HG03039 (cell line): Measurements from ENCODE around the gene CD86.
A peak's percentile ranks its signal among the peaks of the same experiment; 100 is the strongest.

Experiments
- ATAC-seq: cut with Tn5 transposase; IDR thresholded peaks from one replicate; pipeline ENCODE4 v1.9.1; 2021; ENCODE audit warnings: mild to moderate bottlenecking, moderate library complexity; ENCODE audit not compliant: unreplicated experiment

CD86 gene

DNA sequence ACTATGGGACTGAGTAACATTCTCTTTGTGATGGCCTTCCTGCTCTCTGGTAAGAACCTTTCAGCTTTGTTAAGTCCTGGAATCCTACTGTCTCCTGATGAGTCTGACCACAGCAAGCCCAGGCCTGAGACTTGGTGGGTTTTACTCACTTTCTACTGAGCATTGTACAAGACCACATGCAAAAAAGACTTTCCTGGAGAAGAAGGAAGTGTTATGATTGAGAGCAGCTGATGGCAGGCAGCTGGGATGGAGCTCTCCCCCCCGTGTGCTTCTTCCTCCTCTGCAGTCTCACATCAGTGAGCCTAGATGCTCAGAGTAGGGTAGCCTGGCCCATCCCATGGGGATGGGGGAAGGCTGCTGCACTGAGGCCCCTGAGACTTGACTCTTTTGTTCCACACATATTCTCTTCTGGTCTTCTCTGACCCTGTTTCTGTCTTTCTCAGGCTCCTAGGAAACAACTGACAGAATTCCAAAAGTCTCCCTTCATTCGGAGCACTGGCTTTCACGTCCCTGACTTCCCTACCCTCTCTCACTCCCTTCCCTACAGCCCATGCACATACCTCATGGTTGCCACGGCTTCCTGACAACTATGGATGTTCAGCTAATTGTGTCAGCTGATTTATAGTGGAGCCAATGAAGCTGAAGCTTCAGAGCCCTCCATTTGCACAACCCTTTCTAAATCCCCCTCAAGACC, 36.6 kb downstream of the CD86 start:
- ATAC-seq = peak; percentile 49

DNA sequence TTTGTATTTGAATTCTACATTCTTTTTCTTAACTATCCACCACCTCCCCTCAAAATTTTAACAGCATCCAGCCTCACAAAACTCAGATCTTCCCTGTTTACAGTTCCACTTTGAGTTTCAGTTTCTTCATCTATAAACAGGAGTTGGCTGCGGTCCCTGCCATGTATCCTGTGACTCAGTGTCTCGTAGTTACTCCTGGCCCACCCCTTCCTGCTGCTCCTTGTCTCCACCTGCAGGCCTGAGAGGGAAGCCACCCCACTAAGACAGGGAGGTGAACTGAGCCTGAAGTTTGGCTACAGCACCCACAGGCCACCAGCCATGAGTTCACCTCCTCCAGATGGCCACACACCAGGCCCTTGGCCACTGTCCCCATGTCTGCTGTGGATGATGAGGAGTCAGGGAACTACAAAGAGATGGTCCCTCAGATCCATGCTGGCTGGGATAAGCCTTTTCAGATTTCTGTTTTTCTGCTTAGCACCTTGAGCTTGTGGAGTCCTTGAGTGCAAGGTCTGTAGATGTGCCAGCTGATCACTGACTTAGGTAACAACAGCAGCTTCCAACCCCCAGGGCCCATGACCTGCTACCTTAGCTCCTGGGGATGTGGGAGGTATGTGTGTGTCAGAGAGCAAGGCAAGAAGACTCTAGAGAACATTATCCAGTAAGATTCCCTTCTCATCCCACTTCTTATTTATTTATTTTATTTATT, 37.5 kb downstream of the CD86 start:
- ATAC-seq = no peak

DNA sequence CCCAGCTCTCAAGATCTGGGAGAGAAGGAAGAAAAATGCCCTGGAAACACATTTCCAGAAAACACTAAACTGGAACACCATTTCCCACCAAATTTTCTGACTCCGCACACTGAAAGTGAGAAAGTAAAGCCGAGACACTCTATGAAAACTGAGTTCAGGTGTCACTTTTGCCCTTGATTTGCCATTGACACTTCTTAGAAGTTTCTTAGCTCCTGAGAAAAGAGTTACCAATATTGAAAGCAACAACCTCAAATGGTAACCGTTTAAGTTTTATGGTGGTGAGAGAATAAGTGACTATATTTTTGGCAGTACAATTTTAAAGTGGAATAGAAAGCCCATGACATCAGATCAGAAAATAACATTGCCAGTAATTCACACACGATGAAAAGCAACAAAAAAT, 39.0 kb downstream of the CD86 start:
- ATAC-seq = no peak

GRCh38 chr3:122094693-122095092, 39.5 kb downstream of the CD86 start:
- ATAC-seq = no peak

- no peak for ATAC-seq
These were observed 42.0 kb downstream of the CD86 start for GRCh38 chr3:122097141-122097540.

DNA sequence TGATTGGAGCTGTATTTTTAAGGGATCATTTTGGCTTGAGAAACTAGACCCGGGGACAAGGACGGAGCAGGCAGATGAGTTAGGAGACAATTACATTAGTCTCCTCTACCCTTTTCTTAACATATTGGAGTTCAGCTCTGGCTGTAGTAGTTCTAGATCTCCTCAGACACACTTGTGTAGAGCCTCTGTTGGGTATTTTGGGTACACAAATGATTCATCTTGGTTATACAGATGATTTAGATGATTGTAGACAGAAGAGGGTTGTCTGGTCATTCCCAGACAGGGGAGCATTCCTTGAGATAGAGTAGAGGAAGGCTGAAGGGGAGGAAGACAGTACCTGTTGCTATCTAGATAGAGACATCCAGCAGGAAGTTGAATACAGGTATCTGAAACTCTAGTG, 43.4 kb downstream of the CD86 start:
- ATAC-seq = no peak

- ATAC-seq = no peak
These were observed 44.1 kb downstream of the CD86 start for GRCh38 chr3:122099255-122099654.

DNA sequence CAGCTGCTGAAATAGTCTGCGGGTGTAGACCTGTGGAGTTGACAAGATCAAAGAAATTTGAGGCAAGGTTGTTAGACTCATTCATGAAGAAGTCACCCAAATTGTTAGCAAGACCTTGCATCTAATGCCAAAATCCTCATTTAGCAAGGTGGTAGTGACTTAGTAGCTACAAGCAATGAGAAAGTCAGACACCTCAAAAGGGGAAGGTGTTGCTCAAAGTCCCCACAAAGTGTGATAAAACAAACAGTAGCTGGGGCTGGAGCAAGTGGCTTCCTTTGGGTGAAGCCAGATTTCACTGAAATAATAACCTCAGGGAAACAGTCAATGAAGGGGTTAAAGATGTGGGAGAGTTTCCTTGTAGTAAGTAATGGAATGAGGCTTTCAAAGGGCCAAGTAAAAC, 44.9 kb downstream of the CD86 start:
- no peak for ATAC-seq

DNA sequence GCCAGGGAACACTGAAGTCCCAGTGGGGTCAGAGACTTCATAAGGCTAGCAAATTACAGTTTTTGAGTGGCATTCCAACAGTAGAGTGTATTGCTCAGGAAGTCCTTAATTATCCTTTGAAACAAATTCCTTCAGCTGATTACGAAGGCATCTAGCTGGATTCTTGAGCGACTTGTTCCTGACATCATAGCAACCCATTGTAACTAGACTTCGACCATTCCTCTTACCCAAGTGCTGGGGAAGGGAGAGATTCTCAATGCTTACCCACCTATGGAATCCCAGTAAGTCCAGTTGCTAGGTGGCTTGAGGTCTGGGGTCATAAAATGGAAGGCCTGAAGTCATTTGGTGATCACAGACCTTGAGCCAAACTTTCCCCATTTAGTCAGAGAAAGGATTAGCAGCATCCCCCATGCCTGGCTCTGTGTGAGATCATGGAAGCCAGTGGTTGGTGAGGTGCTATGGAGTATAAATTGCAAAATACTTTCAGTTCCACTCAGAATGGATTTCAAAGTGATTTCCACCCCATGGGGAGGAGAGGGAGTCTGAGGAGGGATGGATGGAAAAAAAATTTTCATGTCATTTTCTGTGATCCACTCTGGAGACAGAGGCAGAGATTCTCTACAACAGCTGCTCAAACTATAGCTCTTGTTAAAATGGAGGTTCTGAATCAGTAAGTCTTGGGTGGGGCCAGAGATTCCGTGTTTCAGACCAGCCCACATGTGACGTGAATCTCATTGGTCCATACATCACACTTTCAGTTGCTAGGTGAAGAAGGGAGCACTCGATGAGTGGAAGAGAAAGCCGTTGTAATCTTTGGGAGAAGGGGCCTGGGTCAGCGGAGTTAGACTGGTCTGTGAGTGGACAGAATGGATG, 45.7 kb downstream of the CD86 start:
- peak; percentile 30 for ATAC-seq

DNA sequence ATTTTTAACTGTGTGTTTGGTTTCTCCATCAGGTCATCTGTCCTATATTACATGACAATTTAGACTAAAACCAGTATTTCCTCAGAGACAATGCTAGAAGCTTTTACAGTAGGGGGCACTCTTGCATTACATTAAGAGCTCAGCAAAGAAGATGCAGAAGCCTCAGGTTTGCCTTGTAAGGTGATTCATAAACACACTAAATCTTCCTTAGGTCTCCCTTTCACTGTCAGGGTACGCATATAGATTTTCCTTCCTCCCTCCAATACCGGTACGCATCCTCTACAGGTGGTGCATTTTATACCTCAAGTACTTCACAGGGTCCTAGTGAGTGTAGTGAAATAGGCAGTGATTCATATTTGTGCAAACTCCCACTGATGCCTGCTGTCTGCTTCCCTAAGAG, 46.5 kb downstream of the CD86 start:
- no peak for ATAC-seq

DNA sequence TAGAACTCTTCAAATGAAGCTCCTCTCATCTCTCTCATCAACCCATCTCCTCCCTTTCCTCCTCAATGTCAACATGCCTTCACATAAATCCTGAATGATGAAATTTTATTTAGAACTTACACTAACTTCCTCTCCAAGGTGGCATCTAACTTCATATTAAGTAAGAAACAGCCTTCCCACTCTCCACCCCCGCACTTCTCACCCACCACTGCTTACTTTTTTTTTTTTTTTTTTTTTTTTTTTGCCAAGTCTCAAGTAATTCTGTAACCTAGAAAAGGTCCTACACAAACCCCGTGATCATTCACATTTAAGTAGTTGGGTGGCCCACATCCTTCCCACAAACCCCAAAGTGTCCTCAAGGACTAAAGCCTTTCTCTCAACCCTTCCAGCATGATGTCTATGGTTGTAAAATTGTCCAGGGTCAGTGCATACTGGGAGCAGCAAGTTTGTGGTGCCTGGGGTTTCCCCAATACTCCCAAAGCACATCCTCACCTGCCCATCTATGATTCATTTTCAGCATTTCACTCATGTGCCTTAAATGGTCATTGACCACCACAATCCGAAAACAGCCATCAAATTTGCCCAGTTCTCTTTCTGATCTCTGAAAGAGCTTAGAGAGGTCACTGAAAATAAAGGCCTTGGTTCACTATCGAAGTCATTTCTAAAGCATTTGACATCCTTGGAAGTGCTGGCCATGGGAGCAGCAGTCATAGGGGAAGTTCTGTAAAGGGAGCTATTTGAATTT, 47.2 kb downstream of the CD86 start:
- ATAC-seq = no peak

GRCh38 chr3:122103821-122104514, 48.8 kb downstream of the CD86 start:
- no peak for ATAC-seq

GRCh38 chr3:122104515-122105194, 49.5 kb downstream of the CD86 start:
- no peak for ATAC-seq

DNA sequence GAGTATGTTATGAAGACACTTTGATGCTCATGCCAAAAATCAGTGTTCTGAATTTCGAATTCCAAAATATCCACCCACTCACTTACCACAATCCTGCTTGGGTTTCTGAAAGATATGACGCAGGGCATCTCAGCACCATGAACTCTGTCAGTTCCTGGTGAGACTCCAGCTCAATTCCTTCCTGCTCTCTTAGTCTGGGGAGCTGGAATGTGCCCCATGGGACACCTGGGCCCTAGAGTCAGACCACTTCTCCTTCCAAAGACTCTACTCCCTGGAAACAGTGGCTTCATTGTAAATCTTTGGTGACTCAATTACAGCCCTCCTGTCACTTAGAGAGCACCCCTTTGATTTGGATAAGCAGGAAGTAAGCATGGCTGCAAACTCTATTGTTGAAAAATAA, 50.5 kb downstream of the CD86 start:
- ATAC-seq = no peak

- no peak for ATAC-seq
These were observed 52.0 kb downstream of the CD86 start for GRCh38 chr3:122107171-122107570.

- no peak for ATAC-seq
These were observed 56.8 kb downstream of the CD86 start for GRCh38 chr3:122111974-122112373.

DNA sequence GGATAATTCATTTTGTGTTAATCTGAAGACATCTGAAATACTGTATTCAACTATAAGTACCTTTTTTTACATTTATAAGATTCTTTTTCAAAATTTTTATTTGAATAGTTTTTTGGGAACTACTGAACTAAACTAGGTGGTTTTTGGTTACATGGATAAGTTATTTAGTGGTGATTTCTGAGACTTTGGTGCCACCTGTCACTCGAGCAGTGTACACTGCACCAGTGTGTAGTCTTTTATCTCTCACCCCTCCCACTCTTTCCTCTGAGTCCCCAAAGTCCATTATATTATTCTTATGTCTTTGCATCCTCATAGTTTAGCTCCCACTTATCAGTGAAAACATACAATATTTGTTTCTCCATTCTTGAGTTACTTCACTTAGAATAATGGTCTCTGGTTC, 57.6 kb downstream of the CD86 start:
- no peak for ATAC-seq

DNA sequence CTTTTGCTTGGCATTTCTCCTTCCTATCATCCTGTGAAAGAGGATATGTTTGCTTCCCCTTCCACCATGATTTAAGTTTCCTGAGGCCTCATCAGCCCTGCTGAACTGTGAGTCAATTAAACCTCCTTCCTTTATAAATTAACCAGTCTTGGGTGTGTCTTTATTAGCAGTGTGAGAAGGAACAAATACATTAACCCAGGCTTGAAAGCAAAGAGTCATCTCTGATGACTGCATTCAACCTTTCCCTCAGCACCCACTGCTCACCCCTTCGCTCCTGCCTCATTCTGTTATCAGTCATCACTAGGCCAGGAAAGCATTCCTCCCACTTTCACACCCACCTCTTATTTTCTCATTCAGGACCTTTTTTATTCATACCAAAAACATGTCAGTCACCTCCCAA, 68.7 kb downstream of the CD86 start:
- ATAC-seq = no peak

DNA sequence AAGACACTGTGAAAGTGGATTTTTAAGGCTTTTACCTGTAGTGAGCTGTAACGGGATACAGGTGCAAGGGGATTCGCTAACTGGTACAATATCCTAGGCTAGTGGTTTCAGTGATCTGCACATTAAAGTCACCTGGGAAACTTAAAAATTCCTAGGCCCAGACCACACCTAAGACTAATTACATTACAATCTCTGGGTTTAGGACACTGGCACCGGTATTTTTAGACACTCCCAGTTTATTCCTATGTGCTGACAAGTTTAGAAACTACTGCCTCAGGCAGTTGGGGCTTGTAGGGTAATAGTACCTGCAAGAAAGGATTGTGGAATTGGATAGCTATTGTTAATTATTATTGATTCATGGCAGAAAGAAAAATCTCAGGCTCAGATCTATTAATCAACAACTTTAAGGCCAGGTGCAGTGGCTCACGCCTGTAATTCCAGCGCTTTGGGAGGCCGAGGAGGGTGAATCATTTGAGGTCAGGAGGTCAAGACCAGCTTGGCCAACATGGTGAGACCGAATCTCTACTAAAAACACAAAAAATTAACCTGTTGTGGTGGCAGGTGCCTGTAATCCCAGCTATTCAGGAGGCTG, 77.9 kb downstream of the CD86 start:
- no peak for ATAC-seq

GRCh38 chr3:122146466-122146865, 91.3 kb downstream of the CD86 start:
- ATAC-seq = peak; percentile 92
